Fibroblast of the aortic adventitia (primary cell): ENCODE measurements around the gene NCAM2. TPM values are rescaled to one million over a fixed set of nuclear protein-coding genes. Genes with fewer than 3 reads are reported as not detected.

Source experiments
- DNase-seq: peaks from one replicate; pipeline ENCODE4 v3.0.0-alpha.2; 2010; ENCODE audit warnings: low read depth
- H3K4me3 ChIP-seq: 2 replicates; pipeline ENCODE4 v1.5.1; 2011; ENCODE audit warnings: low read depth, mild to moderate bottlenecking, control low read depth, low read length, moderate library complexity
- total RNA-seq: library from RNA; depleted of rRNA; stranded (reverse); fragments of >200 nt; gene quantifications from 2 replicates; pipeline ENCODE4 v1.2.3, GENCODE V29; 2012; ENCODE audit warnings: low replicate concordance
- TF ChIP-seq, protein P1 (sequence below): IDR thresholded peaks from 2 replicates; pipeline ENCODE4 v1.5.1; 2011; ENCODE audit warnings: mild to moderate bottlenecking, low read length, control low read depth, inconsistent platforms; ENCODE audit not compliant: insufficient read depth

The NCAM2 gene
- total RNA-seq, 1 donor, result 19.4 TPM

DNA sequence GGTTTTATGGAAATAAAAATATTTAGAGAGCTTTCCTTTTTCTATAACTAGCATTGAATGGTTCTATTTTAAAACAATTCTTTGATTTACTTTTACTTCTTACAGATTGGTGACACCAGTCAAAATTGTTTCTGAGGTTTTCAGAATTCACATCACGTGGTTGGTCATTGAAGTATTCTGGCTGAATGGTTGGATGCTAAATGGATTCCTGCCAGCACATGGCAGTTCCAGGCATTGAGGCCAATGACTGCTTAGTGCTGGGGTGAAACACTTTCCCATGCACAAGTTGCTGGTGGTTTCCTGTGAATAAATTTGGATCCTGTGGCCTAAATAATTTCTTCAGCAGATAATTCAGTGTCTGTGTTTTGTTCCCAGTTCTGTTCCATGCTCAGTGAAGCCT lies 20.6 kb downstream of the NCAM2 start:
- DNase-seq, result peak; percentile 9
- H3K4me3 ChIP-seq, result no peak overlapping the region
- TF ChIP-seq, protein P1, sequence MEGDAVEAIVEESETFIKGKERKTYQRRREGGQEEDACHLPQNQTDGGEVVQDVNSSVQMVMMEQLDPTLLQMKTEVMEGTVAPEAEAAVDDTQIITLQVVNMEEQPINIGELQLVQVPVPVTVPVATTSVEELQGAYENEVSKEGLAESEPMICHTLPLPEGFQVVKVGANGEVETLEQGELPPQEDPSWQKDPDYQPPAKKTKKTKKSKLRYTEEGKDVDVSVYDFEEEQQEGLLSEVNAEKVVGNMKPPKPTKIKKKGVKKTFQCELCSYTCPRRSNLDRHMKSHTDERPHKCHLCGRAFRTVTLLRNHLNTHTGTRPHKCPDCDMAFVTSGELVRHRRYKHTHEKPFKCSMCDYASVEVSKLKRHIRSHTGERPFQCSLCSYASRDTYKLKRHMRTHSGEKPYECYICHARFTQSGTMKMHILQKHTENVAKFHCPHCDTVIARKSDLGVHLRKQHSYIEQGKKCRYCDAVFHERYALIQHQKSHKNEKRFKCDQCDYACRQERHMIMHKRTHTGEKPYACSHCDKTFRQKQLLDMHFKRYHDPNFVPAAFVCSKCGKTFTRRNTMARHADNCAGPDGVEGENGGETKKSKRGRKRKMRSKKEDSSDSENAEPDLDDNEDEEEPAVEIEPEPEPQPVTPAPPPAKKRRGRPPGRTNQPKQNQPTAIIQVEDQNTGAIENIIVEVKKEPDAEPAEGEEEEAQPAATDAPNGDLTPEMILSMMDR, result no peak

DNA sequence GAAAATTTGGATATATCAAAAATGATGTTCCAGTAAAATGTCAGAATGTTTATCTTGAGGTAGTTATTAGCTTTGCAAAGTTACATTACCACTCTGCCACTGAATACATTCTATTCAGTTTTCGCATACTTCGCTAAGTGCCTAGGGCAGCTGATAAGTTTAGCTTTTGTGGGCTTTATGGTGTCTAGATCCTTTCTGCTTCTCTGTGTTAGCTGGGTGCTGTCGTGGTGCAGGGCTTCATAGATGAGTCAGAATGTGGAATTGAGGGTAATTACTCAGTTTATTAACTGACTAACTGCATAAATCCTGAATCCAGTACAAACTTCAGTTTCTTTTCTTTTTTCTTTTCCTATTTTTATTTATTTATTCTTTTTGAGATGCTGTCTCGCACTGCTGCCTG lies 21.5 kb downstream of the NCAM2 start:
- no peak for DNase-seq
- no peak overlapping the region for H3K4me3 ChIP-seq
- TF ChIP-seq, protein P1, result no peak

- TF ChIP-seq, protein P1, result no peak
- DNase-seq, result no peak
- H3K4me3 ChIP-seq, result no peak overlapping the region
These were observed 27.5 kb downstream of the NCAM2 start for GRCh38 chr21:21025742-21026141.

- TF ChIP-seq, protein P1, result no peak
- peak; percentile 28 for DNase-seq
- no peak overlapping the region for H3K4me3 ChIP-seq
These were observed 30.1 kb downstream of the NCAM2 start for GRCh38 chr21:21028275-21028820.

GRCh38 chr21:21029164-21029563 lies 31.0 kb downstream of the NCAM2 start:
- H3K4me3 ChIP-seq, result no peak overlapping the region
- peak; percentile 8 for DNase-seq
- TF ChIP-seq, protein P1, result no peak

DNA sequence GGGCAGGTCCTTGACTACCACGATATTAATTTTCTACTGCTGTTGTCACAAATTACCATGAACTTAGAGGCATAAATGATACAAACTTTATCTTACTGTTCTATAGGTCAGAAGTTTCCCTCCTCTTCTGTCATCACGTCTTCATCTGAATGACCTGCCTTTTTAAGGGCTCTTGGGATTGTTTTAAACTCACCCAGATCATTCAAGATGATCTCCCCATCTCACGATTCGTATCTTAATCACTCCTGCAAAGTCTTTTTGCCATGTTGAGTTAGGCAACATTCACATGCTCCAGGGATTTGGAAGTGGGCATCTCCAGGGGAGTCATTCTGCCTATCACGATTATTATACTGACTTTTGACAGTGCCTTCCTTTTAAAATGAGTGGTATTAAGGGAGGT lies 32.1 kb downstream of the NCAM2 start:
- DNase-seq, result no peak
- H3K4me3 ChIP-seq, result no peak overlapping the region
- TF ChIP-seq, protein P1, result no peak

- TF ChIP-seq, protein P1, result no peak
- H3K4me3 ChIP-seq, result no peak overlapping the region
- no peak for DNase-seq
These were observed 35.8 kb downstream of the NCAM2 start for GRCh38 chr21:21034036-21034435.
